ENCODE results near the gene COQ4.

GRCh38 chr9:128276574-128277270 is 45.9 kb upstream of the COQ4 start:
- TF ChIP-seq EP300 (IDR thresholded peaks at IDR 0.05; ENCODE audit: borderline replicate concordance in 1 of 2, low read depth in 1 of 2, low read length in 1 of 2) (no peak), MAX (IDR thresholded peaks at IDR 0.05; ENCODE audit: low read depth) (no peak), CTCF (IDR thresholded peaks at IDR 0.05) (no peak), NFIC (IDR thresholded peaks at IDR 0.05; ENCODE audit: borderline replicate concordance) (no peak; the same call in 1 of the 2 replicates), SIN3A (IDR thresholded peaks at IDR 0.05; ENCODE audit: borderline replicate concordance, low read depth, low read length) (no peak), EZH2phosphoT487 (IDR thresholded peaks at IDR 0.05; ENCODE audit: borderline replicate concordance, low read depth) (no peak)

Data from SK-N-SH (cell line).